ENCODE results near the gene PDCL3. TPM values are rescaled to one million over a fixed set of nuclear protein-coding genes. Genes with fewer than 3 reads are reported as not detected.

The PDCL3 gene
- total RNA-seq, 1 experiment from 2014 or later: 22.7 TPM

- CTCF ChIA-PET: no interaction called here
- no peak overlapping the region for H3K27ac ChIP-seq
- no peak for TF ChIP-seq EZH2 (IDR thresholded peaks at IDR 0.05; ENCODE audit: low read depth)
- TF ChIP-seq, protein P1, sequence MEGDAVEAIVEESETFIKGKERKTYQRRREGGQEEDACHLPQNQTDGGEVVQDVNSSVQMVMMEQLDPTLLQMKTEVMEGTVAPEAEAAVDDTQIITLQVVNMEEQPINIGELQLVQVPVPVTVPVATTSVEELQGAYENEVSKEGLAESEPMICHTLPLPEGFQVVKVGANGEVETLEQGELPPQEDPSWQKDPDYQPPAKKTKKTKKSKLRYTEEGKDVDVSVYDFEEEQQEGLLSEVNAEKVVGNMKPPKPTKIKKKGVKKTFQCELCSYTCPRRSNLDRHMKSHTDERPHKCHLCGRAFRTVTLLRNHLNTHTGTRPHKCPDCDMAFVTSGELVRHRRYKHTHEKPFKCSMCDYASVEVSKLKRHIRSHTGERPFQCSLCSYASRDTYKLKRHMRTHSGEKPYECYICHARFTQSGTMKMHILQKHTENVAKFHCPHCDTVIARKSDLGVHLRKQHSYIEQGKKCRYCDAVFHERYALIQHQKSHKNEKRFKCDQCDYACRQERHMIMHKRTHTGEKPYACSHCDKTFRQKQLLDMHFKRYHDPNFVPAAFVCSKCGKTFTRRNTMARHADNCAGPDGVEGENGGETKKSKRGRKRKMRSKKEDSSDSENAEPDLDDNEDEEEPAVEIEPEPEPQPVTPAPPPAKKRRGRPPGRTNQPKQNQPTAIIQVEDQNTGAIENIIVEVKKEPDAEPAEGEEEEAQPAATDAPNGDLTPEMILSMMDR (conservative IDR thresholded peaks at IDR 0.05): no peak
- DNase-seq: peak in 1 of 2 experiments; percentile 35
- intact Hi-C loops (cut with micrococcal nuclease; ENCODE audit: unreplicated experiment): loop anchor here (10.0 kb wide), 1 partner anchor 289 kb away; no protein-coding TSS in a partner anchor
- no peaks in the 10 kb centered on the region for H3K79me2 ChIP-seq (ENCODE audit: low read depth)
- H3K4me2 ChIP-seq: no peak overlapping the region
- no peaks in the 10 kb centered on the region for H3K27me3 ChIP-seq (ENCODE audit: insufficient read depth, low read depth)
- POLR2A ChIA-PET (ENCODE audit: unreplicated experiment): no interaction called here
- H4K20me1 ChIP-seq (ENCODE audit: insufficient read depth): no peaks in the 10 kb centered on the region
- H3F3A ChIP-seq (ENCODE audit: insufficient read depth, low read depth): no peaks in the 10 kb centered on the region
- H3K9me2 ChIP-seq (ENCODE audit: insufficient read depth): no peaks in the 10 kb centered on the region
- no peak overlapping the region for H3K4me3 ChIP-seq
- H3K9me3 ChIP-seq (ENCODE audit: insufficient read depth, low read depth): no peaks in the 10 kb centered on the region
- BruUV-seq (replicated peaks): no TSS peak
- H3K4me1 ChIP-seq (replicated peaks; ENCODE audit: insufficient read depth): no peaks in the 10 kb centered on the region
- no peak overlapping the region for H2AFZ ChIP-seq
- no peaks in the 10 kb centered on the region for H3K36me3 ChIP-seq (ENCODE audit: low read depth)
Observed at GRCh38 chr2:100615471-100615870, 52.7 kb downstream of the PDCL3 start.

GRCh38 chr2:100615886-100616285, 53.1 kb downstream of the PDCL3 start:
- no peak for DNase-seq
- H3K4me2 ChIP-seq: no peak overlapping the region
- H3F3A ChIP-seq (ENCODE audit: insufficient read depth, low read depth): no peaks in the 10 kb centered on the region
- no peaks in the 10 kb centered on the region for H4K20me1 ChIP-seq (ENCODE audit: insufficient read depth)
- POLR2A ChIA-PET (ENCODE audit: unreplicated experiment): no interaction called here
- no peaks in the 10 kb centered on the region; the same call in 1 of the 2 replicates for H3K9me3 ChIP-seq (ENCODE audit: insufficient read depth, low read depth)
- H3K36me3 ChIP-seq (ENCODE audit: low read depth): no peaks in the 10 kb centered on the region
- no peaks in the 10 kb centered on the region for H3K27me3 ChIP-seq (ENCODE audit: insufficient read depth, low read depth)
- CTCF ChIA-PET: no interaction called here
- no peaks in the 10 kb centered on the region for H3K79me2 ChIP-seq (ENCODE audit: low read depth)
- H3K4me3 ChIP-seq: no peak overlapping the region
- no peak overlapping the region for H3K27ac ChIP-seq
- BruUV-seq (replicated peaks): no TSS peak
- intact Hi-C loops (cut with micrococcal nuclease; ENCODE audit: unreplicated experiment): loop anchor here (10.0 kb wide), 1 partner anchor 289 kb away; no protein-coding TSS in a partner anchor
- H3K4me1 ChIP-seq (replicated peaks; ENCODE audit: insufficient read depth): no peaks in the 10 kb centered on the region
- no peak overlapping the region for H2AFZ ChIP-seq
- TF ChIP-seq, protein P1 (conservative IDR thresholded peaks at IDR 0.05): no peak
- no peak for TF ChIP-seq EZH2 (IDR thresholded peaks at IDR 0.05; ENCODE audit: low read depth)
- no peaks in the 10 kb centered on the region for H3K9me2 ChIP-seq (ENCODE audit: insufficient read depth)

DNA sequence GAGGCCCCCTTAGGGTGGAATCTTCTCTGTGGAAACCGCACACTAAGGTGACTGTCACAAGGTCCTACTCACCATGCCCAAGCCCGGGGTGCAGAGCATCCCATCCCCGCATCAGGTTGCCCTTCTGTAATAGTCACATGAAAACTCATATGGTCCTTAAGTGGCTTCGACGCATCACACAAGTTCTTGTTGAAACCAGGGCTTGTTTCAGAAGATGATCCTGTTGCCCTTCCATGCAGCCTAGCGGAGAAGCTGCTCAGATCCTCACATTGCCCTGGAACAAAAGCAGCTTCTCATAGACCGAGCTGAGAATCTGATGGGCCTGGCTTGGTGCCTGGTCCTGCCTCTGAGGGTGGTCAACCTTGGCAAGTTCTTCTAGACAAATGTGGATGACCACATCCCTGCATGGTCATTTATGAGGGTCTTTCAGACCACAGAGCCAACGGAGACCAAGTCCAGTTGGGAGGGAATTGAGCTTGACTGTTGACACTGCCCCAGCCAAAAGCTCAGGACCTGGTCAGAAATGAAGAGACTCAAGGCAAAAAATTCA, 54.1 kb downstream of the PDCL3 start:
- no peak for DNase-seq
- Histone ChIP-seq H3K4me3 (no peak overlapping the region), H3K36me3 (ENCODE audit: low read depth) (no peaks in the 10 kb centered on the region), H3K4me2 (no peak overlapping the region), H3K27ac (no peak overlapping the region), H2AFZ (no peak overlapping the region), H3K9me2 (ENCODE audit: insufficient read depth) (no peaks in the 10 kb centered on the region), H3K79me2 (ENCODE audit: low read depth) (no peaks in the 10 kb centered on the region), H3K4me1 (replicated peaks; ENCODE audit: insufficient read depth) (no peaks in the 10 kb centered on the region), H3K27me3 (ENCODE audit: insufficient read depth, low read depth) (no peaks in the 10 kb centered on the region), H4K20me1 (ENCODE audit: insufficient read depth) (no peaks in the 10 kb centered on the region), H3F3A (ENCODE audit: insufficient read depth, low read depth) (no peaks in the 10 kb centered on the region), H3K9me3 (ENCODE audit: insufficient read depth, low read depth) (peaks cover 7% of the 10 kb centered on the region; the same call in 1 of the 2 replicates)
- ChIA-PET CTCF (no interaction called here), POLR2A (ENCODE audit: unreplicated experiment) (no interaction called here)
- intact Hi-C loops (cut with micrococcal nuclease; ENCODE audit: unreplicated experiment): loop anchor here (10.0 kb wide), 1 partner anchor 288 kb away; no protein-coding TSS in a partner anchor
- no TSS peak for BruUV-seq (replicated peaks)
- TF ChIP-seq, protein P1 (conservative IDR thresholded peaks at IDR 0.05): no peak
- TF ChIP-seq EZH2 (IDR thresholded peaks at IDR 0.05; ENCODE audit: low read depth): no peak
